ENCODE data around the gene POC1A.

DNA sequence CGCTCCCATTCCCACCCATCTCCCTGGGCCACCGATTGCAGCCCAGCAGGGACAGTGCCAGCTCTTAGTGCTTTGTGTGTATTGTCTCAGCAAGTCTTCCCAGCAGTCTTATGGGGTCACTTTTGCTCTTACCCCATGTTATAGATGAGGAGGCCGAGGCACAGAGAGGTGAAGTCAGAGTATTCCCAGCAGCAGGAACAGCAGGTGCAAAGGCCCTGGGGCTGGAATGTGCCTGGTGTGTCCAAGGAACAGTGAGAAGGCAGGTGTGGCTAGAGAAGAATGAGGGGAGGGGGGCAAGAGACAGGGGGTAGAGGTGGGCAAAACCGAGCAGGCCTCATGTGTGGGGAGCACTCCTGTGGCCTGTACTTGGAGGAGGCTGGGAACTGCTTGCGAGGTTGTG, 85.1 kb downstream of the POC1A start:
- TF ChIP-seq, protein P1, sequence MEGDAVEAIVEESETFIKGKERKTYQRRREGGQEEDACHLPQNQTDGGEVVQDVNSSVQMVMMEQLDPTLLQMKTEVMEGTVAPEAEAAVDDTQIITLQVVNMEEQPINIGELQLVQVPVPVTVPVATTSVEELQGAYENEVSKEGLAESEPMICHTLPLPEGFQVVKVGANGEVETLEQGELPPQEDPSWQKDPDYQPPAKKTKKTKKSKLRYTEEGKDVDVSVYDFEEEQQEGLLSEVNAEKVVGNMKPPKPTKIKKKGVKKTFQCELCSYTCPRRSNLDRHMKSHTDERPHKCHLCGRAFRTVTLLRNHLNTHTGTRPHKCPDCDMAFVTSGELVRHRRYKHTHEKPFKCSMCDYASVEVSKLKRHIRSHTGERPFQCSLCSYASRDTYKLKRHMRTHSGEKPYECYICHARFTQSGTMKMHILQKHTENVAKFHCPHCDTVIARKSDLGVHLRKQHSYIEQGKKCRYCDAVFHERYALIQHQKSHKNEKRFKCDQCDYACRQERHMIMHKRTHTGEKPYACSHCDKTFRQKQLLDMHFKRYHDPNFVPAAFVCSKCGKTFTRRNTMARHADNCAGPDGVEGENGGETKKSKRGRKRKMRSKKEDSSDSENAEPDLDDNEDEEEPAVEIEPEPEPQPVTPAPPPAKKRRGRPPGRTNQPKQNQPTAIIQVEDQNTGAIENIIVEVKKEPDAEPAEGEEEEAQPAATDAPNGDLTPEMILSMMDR (IDR thresholded peaks at IDR 0.05; ENCODE audit: extremely low read depth in 1 of 2, insufficient read depth in 1 of 2, low read depth in 1 of 2, low read length in 2 of 2): no peak
- TF ChIP-seq, protein P2, sequence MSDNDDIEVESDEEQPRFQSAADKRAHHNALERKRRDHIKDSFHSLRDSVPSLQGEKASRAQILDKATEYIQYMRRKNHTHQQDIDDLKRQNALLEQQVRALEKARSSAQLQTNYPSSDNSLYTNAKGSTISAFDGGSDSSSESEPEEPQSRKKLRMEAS (IDR thresholded peaks at IDR 0.05; ENCODE audit: insufficient read depth, insufficient read length): no peak

Measured in endothelial cell of umbilical vein (primary cell).